Stimulated activated naive CD8-positive, alpha-beta T cell treated with anti-CD3 and anti-CD28 coated beads, Interleukin-15, Interleukin-2, amounts not matched to agents 100 U/mL and 50 U/mL, for 24 hours (primary cell): Measurements from ENCODE around the gene MYO7A.

Experiments used
- ATAC-seq: fragments of 150-1000 bp; cut with Tn5 transposase; one replicate; pipeline ENCODE4 v1.10.0; 2021
- DNase-seq: peaks from one replicate; pipeline ENCODE4 v3.0.0; 2021

Gene MYO7A

DNA sequence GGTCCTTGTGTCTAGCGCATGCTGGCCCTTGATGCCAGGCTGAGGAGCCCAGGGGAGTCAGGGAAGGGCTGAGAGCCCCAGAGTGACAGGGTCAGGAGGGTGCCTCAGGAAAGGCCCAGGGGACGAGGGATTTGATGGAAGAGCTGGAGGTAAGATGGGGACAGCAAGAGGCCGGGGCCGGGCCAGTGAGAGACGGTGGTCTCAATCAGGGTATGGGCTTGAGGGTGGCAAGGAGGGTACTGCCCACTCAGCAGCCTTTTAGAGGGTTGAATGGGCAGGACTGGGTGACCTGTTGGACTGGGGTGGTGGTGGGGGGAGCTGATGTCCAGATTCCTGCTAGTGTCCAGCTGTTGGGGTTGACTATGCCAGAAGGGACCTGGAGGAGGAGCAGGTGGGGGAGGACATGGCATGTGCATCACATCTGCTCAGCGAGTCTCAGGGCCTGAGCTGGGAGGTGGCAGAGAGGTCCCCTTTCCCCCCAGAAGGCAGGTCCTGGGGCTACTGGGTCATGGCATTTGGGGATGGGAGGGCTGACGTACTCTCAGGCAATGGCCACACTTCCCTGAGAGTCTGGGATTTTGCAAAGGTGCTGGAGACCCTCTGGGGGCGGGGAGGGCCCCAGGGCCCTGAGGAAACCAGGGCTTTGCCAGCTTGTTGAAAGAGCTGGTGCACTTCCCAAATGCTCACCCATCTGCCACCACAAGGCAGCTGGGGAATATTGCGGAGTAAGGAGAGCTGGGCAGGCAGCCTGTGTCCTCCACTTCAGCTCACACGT is 18.4 kb downstream of the MYO7A start:
- DNase-seq = no peak
- ATAC-seq = no peak

DNA sequence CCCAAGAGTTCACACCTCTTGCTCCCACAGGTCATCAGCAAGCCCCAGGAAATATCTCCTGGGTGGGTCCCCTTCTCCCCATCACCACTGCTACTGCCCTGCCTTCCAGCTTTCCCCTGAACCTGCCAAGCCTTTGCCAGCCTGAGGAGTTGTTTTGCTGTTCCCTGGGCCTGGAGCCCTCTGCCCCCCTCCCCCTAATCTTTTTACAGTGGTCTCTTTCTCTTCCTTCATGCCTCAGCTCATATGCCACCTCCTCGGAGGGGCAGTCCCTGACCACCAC is 18.9 kb downstream of the MYO7A start:
- no peak for DNase-seq

DNA sequence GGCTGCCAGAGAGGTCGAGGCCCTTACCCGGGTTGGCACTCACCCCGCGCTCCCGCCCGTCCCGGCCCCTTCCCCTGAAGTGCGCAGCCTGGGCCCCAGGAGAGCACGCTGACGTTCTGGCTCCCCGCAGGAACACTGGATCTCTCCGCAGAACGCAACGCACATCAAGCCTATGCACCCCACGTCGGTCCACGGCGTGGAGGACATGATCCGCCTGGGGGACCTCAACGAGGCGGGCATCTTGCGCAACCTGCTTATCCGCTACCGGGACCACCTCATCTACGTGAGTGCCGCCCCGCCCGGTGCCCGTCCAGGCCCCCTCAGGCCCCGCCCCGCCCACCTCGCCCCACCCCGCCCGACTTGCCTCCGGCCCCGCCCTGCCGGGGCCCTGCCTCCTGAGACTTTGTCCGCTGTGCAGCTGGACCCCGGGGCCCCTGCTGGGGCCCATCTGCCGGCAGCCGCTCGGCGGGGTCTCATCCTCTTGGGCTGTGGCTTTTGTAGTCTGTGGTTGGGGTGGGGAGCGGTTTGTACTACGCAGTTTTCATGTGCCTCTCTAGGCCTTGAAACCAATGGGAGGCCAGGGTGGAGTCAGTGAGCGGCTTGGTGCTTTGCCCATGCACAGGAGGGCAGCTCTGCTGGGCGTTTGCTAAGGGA is 19.7 kb downstream of the MYO7A start:
- peak; percentile 52 for DNase-seq
- peak; percentile 36 for ATAC-seq

More for the DNA sequence above, 18.9 kb downstream of the MYO7A start:
- no peak for ATAC-seq

DNA sequence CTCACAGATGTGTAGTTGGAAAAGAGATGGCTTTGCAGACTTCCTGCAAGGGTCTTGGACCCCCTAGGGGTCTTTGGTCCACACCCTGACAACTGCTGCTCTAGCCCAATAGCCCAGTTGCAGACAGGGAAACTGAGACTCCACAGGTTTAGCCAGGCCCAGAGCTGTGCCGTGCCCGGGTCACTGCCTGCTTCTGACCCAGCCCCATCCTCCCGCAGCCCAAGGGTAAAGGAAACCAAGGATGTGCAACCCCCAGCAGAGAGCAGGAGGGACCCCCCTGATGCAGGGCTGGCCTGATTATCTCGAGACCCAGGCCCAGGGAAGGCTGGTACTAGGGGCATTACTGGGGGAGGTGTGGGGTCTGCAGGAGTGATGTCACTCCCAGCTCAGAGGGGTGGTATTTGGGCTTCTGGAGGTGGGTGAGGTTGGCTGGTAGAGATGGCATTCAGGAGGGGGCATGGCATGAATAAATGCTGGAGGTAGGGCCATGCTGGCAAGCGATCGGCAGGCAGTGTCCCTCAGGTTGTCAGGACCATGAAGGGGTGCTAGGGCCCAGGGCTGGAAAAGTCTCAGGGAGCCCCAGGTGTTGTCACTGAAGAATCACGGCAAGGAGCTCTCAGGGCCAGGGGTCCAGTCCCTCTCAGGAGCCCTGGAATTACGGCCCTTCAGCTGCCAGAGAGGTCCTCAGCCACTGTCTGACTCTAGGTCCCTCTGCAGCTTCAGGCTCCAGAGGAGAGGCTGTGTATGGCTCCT is 21.1 kb downstream of the MYO7A start:
- ATAC-seq (no peak), DNase-seq (no peak)

DNA sequence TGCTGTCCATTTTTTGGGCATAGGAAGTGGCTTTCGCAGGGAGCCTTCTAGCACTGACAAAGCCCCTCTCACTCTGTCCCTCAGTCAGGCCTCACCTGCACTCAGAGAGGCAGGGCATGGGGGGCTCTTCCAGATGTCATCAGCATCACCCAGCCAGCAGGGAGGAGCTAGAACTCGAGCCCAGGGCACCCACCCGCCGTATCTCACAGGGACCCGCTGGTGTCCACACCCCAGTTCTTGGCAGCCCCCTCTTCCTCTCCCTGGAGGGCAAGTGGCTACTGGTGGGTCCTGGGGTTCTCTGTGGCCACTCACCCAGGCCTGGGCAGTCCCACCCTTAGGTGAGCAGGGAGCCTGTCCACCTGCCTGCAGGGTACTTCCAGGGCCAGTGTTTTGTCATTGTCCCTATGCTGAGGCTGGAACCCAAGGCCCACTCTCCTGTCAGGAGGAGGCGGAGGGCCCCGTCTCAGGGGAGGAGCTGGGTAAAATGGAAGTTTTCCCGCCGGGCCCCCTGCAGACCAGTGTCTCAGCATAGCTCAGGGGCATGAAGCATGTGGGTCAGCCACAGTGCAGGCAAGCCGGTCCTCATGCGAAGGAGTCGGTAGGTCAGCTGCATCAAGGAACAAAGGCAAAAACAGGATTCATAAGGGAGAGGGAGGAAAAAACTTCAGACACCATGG is 21.8 kb downstream of the MYO7A start:
- ATAC-seq = no peak
- no peak for DNase-seq

DNA sequence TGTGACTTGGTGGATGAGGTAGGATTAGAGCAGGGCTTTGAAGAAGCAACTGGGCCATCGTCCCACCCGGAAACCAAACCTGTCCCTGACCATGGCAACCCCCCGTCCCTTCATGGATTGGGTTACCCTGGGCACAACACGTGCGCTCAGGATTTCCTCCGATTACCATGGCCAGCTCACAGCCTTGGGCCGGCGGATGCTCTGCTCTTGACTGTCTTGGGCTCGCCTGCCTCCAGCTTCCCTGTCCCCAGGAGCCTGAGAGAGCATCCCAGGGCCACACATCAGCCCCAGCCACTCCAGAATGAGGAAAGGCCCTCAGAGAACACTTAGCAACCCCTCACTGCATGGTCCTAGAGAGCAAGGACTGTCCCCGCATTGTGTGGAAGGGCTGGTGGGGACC is 22.8 kb downstream of the MYO7A start:
- no peak for ATAC-seq
- no peak for DNase-seq

DNA sequence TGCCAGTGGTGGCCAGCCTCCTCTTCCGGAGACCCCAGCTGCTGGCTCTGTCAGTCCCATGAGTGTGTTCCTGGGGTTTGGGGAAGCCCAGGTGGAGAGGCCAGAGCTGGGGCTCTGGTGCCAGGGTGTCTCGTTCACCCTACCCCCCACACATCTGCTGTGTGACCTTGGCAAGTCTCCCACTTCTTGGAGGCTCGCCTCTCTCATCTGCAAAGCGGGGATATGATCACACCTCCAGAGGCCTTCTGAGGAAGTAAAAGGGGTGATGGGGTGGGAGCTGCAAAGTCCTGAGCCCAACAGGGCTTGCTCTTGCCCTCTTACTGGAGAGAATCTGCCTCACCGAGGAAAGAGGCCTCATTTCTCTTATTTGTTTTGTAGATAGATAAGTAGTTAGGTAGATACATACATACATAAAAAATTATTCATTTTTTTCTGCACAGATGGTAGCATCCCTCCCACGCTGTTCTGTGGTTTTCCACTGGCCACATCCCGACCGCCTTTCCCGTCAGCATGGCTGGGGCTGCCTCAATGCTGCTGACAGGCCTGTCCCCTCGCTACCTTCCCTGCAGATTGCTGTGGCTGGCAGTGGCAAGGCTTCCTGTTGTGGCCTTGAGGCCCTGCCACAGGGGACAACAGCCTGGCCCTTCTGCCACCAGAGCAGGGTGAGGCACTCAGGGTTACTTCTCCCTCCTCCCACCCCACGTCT is 23.9 kb downstream of the MYO7A start:
- ATAC-seq (peak; percentile 79), DNase-seq (peak; percentile 83)

DNA sequence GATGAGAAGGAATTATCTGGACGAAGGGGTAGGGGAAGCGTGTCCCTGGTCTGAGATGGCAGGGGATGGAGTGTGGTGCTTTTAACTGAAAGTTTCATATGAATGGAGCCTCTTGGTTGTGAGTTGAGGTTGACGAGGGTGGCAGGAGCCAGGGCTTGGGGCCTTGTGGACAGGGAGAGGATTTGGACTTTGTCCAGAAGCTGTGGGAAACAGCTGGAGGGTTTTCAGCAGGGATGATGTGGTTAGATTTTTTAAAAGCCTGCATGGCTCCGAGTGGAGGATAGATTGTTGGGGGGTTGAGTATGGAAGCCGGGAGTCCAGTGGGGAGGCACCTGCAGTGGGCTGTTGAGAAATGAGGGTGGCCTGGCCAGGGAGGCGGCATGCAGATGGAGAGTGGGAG is 24.8 kb downstream of the MYO7A start:
- no peak for ATAC-seq

DNA sequence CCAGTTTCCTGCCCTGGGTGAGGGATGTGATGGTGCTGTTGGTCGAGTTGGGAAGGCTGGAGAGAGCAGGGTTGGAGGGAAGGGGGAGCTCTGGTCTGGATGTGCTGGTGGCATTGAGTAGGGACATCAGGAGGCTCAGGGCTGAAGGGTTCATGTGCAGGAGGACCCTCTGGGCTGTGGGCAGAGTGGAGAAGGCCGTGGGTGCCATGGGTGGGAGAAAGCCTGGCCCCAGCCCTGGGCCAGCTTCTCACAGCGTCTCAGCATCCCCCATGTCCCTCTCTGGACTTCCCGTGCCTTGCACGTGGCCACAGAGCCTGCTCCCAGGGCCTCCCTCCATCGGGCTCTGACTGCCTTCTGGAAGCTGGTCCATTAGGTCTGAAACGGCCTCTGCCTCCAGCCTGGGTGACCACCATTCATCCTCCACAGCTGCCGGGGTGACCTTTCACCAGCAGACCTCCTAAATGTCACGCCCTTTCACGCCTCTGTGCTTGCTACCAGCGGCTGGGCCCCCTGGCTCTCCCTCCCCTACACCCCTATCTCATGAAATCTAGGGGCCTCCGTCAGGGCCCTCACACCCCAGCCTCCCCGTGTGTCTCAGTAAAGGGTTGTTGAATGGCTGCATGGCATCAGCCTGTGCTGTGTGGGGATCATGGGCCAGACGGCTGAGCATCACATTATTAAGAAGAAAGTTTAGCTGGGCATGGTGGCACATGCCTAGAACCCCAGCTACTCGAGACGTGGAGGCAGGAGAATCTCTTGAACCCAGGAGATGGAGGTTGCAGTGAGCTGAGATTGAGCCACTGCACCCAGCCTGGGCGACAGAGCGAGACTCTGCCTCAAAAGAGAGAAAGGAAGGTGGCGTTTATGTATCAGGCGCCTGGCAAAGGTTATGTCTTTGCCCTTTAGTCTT is 25.5 kb downstream of the MYO7A start:
- peak; percentile 27 for DNase-seq
- ATAC-seq = no peak

More for the DNA sequence above, 24.8 kb downstream of the MYO7A start:
- no peak for DNase-seq

DNA sequence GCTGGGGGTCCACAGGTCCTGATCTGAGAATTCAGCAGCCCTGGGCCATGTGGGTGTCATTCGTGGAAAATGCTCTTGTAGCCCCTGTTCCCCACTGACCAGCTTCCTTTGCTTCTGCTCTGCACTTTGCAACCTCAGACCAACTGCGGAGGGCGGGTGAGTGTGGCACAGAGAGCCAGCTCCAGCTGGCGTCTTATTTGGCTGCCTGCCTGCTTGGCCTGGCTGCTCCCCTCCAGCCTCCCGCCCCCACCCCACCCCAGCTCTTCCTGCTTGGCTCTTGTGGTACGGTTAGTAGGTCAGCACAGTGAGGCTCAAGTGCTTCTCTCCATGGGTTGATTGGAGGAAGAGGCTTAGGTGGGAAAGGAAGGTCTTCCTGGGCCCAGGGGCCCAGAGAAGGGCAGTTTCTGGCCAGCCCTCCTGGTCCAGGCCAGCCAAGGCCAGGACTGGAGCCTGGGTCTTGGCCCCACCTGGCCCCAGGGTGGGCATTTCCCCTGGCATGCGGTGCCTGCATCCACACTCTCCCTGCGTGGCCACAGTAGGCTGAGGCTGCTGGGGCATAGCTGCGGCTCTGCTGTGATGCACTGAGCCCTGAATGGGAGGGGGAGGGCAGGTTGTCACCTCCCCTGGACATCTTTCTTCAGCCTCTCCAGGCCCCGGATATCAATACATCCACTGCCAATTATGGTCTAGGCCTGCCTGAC is 26.5 kb downstream of the MYO7A start:
- no peak for ATAC-seq

DNA sequence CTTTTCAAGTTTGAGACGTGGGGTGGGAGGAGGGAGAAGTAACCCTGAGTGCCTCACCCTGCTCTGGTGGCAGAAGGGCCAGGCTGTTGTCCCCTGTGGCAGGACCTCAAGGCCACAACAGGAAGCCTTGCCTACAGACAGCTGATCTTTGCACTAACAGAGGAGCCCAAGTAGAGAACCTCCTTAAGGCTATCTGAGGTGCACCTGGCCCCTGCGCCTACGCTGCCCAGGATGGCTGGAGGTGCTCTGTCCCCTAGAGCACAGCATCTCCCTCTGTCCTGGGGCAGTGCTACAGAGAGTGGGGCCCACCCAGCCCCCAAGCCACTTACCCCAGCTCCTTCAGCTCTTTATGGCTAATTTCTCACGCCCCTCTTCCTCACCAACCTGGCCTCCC is 27.0 kb downstream of the MYO7A start:
- ATAC-seq (no peak), DNase-seq (no peak)

More for the DNA sequence above, 26.5 kb downstream of the MYO7A start:
- DNase-seq = no peak

DNA sequence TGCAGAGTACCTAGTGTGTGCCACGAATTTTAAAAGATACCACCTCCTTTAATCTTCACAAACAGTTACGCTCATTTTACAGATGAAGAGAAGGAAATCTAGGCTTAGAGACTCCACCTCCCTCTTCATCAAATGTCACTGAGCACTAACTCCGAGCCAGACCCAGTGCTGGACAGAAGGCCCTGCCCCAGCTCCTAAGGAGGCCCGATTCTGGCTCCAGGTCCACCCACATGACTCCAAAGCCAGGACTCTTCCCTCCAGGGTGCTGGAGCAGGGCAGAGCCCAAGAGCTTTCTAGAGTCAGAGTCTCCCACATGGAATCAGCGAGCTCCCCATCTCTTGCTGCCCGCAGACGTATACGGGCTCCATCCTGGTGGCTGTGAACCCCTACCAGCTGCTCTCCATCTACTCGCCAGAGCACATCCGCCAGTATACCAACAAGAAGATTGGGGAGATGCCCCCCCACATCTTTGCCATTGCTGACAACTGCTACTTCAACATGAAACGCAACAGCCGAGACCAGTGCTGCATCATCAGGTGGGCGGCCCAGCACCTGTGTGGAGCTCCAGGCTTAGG is 27.6 kb downstream of the MYO7A start:
- DNase-seq = no peak
- ATAC-seq = no peak

DNA sequence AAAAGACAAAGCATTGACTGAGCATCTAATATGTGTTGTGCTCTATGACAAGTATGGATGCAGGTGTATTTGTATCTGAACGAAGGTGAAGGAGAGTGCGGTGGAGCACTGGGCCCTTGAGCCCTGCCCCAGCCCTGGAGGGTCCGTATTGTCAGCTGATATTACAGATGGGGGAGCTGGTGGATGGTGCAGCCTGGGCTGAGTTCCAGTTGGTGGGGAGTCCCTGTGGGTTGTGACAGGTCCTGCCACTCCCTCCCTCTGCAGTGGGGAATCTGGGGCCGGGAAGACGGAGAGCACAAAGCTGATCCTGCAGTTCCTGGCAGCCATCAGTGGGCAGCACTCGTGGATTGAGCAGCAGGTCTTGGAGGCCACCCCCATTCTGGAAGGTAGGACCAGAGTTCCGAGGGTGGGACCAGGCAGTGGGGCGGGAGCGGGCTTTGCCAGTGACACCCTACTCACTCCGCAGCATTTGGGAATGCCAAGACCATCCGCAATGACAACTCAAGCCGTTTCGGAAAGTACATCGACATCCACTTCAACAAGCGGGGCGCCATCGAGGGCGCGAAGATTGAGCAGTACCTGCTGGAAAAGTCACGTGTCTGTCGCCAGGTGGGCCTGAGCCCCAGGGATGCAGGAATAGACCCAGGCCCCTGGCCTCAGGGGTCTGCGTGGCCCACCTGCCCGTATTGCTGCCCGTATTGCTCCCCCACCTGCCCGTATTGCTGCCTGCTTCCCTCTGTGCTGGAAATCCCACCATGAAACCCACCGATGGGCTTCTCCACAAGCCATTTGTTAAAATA is 28.6 kb downstream of the MYO7A start:
- ATAC-seq (no peak), DNase-seq (no peak)

DNA sequence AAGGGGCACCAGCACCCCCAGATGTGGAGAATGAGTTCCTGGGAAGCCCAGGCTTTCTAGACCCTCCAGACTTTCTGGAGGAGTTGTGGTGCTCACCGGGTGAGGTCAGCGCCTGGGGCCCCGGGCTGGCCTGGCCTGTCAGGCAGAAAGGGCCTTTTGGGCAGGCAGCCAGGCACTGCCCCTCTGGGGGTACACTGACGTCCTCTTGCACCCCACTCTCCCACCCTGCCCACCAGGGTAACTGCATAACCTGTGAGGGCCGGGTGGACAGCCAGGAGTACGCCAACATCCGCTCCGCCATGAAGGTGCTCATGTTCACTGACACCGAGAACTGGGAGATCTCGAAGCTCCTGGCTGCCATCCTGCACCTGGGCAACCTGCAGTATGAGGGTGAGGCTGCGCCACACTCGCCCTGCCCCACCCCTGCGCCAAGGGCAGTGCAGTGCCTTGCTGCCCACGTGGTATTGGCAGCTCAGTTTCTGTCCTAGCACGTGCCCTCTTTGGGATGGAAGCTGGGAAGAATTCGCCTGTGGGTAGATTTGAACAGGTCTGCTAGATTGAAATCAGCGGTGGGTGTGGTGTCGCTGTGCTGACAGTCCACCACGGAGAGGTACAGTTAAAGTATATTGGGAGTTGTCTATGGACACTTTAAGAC is 30.1 kb downstream of the MYO7A start:
- ATAC-seq = no peak

DNA sequence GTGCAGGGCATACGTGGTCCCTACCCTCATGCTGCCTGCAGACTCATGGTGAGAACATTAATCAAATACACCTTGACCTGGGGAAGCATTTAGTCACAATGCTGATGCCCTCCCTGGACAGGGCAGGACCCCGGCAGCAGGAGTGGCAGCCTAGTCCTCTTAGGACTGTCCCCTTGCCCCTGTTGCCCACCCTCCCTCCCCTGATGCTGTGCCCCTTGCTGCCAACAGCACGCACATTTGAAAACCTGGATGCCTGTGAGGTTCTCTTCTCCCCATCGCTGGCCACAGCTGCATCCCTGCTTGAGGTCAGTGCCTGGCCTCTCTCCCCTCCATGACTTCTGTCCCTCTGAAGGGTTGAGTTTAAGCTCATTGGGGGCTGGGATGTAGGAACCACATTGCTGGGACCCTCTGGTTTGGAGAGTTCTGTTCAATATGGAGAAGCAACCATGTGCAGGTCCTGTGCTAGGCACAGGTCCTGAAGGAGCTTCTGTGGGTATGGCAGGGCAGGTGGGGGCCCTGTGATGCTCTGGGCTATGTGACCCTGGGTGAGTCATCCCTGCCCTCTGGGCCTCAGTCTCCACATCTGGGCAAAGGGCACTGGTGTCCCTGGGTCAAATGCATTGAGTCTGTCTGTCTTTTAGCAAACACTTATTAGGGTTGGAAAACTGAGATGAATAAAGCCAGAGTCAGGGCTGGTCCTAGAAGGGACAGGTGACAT is 31.3 kb downstream of the MYO7A start:
- no peak for DNase-seq
- ATAC-seq = no peak

More for the DNA sequence above, 30.1 kb downstream of the MYO7A start:
- DNase-seq = no peak

DNA sequence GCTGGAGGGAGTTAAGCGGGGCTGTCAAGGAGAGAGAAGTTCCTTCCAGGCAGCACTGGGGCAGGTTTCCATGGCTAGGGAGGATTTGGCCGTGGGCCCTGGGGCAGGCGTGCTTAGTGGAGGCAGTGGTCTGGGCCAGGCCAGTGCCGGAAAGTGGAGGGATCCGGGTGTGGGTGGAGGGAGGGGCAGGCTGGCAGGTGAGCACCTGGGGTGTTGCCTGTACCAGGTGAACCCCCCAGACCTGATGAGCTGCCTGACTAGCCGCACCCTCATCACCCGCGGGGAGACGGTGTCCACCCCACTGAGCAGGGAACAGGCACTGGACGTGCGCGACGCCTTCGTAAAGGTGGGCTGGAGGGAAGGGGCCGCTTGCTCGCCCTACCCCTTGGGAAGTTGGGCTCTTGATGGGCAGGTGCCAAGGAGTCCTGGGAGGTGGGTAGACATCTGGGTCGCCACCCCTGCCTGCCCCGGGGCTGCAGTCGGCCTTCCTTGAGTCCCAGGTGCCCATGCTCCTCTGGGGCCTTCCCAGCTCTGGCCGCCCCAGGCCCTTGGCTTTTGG is 32.0 kb downstream of the MYO7A start:
- no peak for DNase-seq
- no peak for ATAC-seq

DNA sequence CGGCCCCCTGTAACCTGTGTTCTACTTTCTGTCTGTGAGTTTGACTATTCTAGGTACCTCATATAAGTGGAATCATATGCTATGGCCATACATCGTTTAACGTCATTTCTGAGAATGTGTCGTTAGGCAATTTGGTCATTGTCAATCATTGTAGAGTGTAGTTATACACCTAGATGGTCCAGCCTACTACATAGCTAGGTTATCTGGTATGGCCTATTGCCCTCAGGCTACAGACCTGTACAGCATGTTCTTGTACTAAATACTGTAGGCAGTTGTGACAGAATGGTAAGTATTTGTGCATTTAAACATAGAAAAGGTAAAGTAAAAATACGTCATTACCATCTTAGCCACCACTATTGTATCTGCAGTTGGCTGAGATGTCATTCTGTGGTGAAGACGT is 35.2 kb downstream of the MYO7A start:
- DNase-seq (no peak), ATAC-seq (no peak)

DNA sequence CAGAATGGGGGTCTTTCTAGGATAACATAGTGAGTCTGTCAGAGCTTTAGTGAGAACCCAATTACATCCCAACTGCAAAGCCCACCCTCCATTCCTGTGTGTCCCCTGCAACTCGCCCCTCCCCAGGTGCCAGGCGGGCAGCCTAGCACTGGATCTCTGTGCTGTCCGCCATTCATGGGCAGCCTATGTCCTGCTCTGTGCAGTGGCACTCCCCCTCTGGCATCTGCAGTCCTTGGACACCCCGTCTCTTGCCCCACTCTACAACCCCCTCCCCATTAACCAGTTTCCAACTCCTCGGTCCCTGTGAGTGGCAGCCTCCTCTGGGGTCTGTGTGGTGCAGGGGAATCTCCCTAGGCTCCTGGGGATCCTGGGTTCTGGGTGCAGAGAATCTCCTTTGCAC is 37.0 kb downstream of the MYO7A start:
- ATAC-seq (no peak), DNase-seq (no peak)
